ENCODE results near the gene MGAT5.

MGAT5 gene

GRCh38 chr2:134407154-134407890 lies 153.4 kb downstream of the MGAT5 start:
- no peak for DNase-seq

GRCh38 chr2:134408386-134408785 lies 154.5 kb downstream of the MGAT5 start:
- no peak for DNase-seq

GRCh38 chr2:134408791-134409190 lies 154.9 kb downstream of the MGAT5 start:
- DNase-seq: no peak

GRCh38 chr2:134410006-134410405 lies 156.1 kb downstream of the MGAT5 start:
- no peak for DNase-seq

GRCh38 chr2:134410831-134411231 lies 157.0 kb downstream of the MGAT5 start:
- no peak for DNase-seq

- DNase-seq: peak; percentile 39
Observed at GRCh38 chr2:134411279-134411827, 157.5 kb downstream of the MGAT5 start.

- DNase-seq: peak; percentile 46
Observed at GRCh38 chr2:134411828-134412638, 158.2 kb downstream of the MGAT5 start.

GRCh38 chr2:134412639-134412999 lies 158.7 kb downstream of the MGAT5 start:
- DNase-seq: no peak

- no peak for DNase-seq
Observed at GRCh38 chr2:134413430-134413829, 159.6 kb downstream of the MGAT5 start.

GRCh38 chr2:134413912-134414311 lies 160.0 kb downstream of the MGAT5 start:
- DNase-seq: no peak

GRCh38 chr2:134416018-134416417 lies 162.1 kb downstream of the MGAT5 start:
- no peak for DNase-seq

- no peak for DNase-seq
Observed at GRCh38 chr2:134416637-134417036, 162.8 kb downstream of the MGAT5 start.

GRCh38 chr2:134417968-134418582 lies 164.2 kb downstream of the MGAT5 start:
- DNase-seq: no peak

GRCh38 chr2:134420259-134420658 lies 166.4 kb downstream of the MGAT5 start:
- DNase-seq: peak; percentile 62

GRCh38 chr2:134420920-134421319 lies 167.0 kb downstream of the MGAT5 start:
- no peak for DNase-seq

- no peak for DNase-seq
Observed at GRCh38 chr2:134421556-134422328, 167.9 kb downstream of the MGAT5 start.

GRCh38 chr2:134425724-134426496 lies 172.0 kb downstream of the MGAT5 start:
- DNase-seq: no peak

GRCh38 chr2:134426721-134427120 lies 172.8 kb downstream of the MGAT5 start:
- DNase-seq: no peak

GRCh38 chr2:134429886-134430285 lies 176.0 kb downstream of the MGAT5 start:
- DNase-seq: no peak

- no peak for DNase-seq
Observed at GRCh38 chr2:134431838-134432434, 178.1 kb downstream of the MGAT5 start.

GRCh38 chr2:134432435-134432883 lies 178.6 kb downstream of the MGAT5 start:
- DNase-seq: no peak
